PFSK-1 (cell line): Measurements from ENCODE around the gene ANKRD13D.

ENCODE experiments used
- POLR2AphosphoS5 ChIP-seq: IDR thresholded peaks from 2 replicates; pipeline ENCODE4 v1.6.1; 2012; ENCODE audit warnings: low read depth, mild to moderate bottlenecking, control low read depth, low read length, moderate library complexity
- REST ChIP-seq, 2 experiments: IDR thresholded peaks; 2 replicates each; pipeline versions ENCODE4 v1.6.1 to v1.8.0; 2011 to 2012; ENCODE audit warnings: low read depth in 2 of 2, low read length in 2 of 2, control low read depth in 1 of 2, inconsistent platforms in 1 of 2, mild to moderate bottlenecking in 1 of 2, moderate library complexity in 1 of 2; ENCODE audit not compliant: insufficient read depth in 1 of 2
- SIN3A ChIP-seq: IDR thresholded peaks from 2 replicates; pipeline ENCODE4 v1.6.1; 2012; ENCODE audit warnings: mild to moderate bottlenecking, low read length, moderate library complexity, borderline replicate concordance; ENCODE audit not compliant: insufficient read depth
- TAF1 ChIP-seq: IDR thresholded peaks from 2 replicates; pipeline ENCODE4 v1.6.1; 2012; ENCODE audit warnings: low read length, control low read depth, borderline replicate concordance; ENCODE audit not compliant: insufficient read depth

GRCh38 chr11:67310246-67311050 is 21.3 kb downstream of the ANKRD13D start:
- TF ChIP-seq POLR2AphosphoS5 (no peak), SIN3A (no peak), TAF1 (no peak), REST (IDR thresholded peaks at IDR 0.05; ENCODE audit: insufficient read depth in 1 of 2, low read depth in 2 of 2, low read length in 2 of 2) (no peak)
